Measurements from ENCODE around the gene NPB. TPM values are rescaled to one million over a fixed set of nuclear protein-coding genes. Genes with fewer than 3 reads are reported as not detected.

The NPB gene
- 0.58 and 2.6 TPM in 2 replicates for total RNA-seq

DNA sequence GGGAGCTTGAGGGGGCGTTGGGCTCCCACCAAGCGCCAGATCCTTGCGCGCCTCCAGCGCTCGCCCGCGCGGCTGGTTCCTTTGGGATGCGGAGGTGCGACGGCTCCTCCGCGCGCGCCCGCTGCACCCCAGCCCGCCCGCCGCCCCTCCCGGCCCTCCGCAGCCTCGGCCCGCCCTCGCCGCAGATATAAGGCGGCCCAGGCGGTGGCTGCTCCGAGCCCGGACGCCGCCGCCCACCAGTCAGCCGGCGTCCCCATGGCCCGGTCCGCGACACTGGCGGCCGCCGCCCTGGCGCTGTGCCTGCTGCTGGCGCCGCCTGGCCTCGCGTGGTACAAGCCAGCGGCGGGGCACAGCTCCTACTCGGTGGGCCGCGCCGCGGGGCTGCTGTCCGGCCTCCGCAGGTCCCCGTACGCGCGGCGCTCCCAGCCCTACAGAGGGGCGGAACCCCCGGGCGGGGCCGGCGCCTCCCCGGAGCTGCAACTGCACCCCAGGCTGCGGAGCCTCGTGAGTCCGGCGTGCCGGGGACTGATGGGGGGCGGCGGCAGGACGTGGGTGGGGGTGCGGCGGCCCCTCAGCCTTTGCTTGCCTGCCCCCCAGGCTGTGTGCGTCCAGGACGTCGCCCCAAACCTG is at the start of gene NPB:
NPB (plus strand) TSS at position 216 of the 630 bp plus-strand sequence; CDS start at position 256, 40 bp downstream.
- peak within 1 kb of the TSS; percentile 19 for H3K4me3 ChIP-seq (ENCODE audit: low read depth, low read length)
- TF ChIP-seq, protein P1, sequence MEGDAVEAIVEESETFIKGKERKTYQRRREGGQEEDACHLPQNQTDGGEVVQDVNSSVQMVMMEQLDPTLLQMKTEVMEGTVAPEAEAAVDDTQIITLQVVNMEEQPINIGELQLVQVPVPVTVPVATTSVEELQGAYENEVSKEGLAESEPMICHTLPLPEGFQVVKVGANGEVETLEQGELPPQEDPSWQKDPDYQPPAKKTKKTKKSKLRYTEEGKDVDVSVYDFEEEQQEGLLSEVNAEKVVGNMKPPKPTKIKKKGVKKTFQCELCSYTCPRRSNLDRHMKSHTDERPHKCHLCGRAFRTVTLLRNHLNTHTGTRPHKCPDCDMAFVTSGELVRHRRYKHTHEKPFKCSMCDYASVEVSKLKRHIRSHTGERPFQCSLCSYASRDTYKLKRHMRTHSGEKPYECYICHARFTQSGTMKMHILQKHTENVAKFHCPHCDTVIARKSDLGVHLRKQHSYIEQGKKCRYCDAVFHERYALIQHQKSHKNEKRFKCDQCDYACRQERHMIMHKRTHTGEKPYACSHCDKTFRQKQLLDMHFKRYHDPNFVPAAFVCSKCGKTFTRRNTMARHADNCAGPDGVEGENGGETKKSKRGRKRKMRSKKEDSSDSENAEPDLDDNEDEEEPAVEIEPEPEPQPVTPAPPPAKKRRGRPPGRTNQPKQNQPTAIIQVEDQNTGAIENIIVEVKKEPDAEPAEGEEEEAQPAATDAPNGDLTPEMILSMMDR (conservative IDR thresholded peaks at IDR 0.05; ENCODE audit: low read depth, low read length): no peak
- DNase-seq (ENCODE audit: low read depth): no peak

DNA sequence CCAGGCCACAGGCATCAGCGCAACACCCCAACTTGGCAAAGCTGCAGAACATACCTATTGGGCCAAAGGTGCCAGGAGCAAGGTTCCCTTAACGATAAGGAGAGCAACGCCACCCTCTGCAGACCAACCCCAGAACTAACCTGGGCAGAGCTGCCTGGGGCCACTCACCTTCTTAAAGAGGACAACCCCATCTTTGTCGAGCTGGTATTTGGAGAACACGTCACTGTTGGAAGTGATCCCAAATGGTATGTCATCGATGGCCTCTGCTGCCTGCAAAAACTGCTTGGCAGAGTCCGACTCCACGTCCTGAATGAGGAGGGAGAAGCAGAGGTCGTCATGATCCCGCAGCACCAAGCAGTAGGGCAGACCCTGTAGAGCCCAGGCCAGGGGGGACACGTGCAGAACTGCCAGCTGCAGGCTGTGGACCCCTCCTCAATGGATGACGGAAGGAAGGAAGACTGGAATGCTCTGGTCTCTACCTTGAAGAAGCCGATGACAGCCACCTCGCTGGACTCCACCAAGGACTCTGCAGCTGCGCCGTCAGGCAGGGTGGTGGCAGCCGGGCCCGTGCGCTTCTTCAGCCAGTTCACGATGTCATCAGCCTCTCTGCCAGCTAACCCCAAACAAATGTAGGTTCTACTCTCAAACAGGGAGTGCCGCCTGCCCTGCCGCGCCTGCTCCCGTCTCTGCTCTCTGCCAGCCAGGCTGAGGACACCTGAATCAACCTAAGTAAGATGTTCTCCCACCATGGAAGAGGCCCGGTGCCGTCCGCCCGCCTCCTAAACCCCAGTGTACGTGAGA is 46.9 kb upstream of the NPB start:
- no peak overlapping the region for H3K4me3 ChIP-seq (ENCODE audit: low read depth, low read length)
- no peak for DNase-seq (ENCODE audit: low read depth)
- TF ChIP-seq, protein P1 (conservative IDR thresholded peaks at IDR 0.05; ENCODE audit: low read depth, low read length): no peak

DNA sequence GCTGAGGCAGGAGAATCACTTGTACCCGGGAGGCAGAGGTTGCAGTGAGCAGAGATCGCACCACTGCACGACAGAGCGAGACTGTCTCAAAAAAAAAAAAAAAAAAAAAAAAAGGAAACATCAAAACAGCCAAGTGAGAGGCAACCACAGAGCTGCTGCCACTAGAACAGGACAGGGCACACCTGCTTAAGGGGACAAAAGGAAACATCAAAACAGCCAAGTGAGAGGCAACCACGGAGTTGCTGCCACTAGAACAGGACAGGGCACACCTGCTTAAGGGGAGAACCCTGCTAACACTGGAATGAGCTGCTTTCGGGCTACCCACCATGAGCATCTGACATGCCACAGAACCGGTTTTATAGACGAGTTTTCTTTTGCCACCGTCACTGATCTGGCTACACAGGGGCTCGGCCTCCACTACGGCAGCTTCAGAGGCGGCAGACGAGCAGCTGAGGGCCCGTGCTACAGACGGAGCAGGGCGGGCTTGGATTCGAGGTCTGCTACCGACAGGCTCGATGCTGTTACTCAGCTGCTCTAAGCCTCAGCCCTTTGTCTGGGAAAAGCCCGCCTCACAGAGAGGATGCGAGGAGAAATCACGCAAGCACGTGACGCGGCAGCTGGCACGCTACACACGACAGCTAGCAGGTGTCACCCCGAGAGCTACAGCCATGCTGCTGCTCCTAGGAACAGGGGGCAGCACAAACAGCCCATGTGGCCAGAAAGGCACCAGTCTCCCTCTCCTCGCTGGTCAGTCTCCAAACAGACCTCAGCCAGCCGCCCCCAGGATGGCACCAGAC is 43.7 kb upstream of the NPB start:
- TF ChIP-seq, protein P1 (conservative IDR thresholded peaks at IDR 0.05; ENCODE audit: low read depth, low read length): no peak
- DNase-seq (ENCODE audit: low read depth): no peak
- H3K4me3 ChIP-seq (ENCODE audit: low read depth, low read length): peak overlapping the region; percentile 93

DNA sequence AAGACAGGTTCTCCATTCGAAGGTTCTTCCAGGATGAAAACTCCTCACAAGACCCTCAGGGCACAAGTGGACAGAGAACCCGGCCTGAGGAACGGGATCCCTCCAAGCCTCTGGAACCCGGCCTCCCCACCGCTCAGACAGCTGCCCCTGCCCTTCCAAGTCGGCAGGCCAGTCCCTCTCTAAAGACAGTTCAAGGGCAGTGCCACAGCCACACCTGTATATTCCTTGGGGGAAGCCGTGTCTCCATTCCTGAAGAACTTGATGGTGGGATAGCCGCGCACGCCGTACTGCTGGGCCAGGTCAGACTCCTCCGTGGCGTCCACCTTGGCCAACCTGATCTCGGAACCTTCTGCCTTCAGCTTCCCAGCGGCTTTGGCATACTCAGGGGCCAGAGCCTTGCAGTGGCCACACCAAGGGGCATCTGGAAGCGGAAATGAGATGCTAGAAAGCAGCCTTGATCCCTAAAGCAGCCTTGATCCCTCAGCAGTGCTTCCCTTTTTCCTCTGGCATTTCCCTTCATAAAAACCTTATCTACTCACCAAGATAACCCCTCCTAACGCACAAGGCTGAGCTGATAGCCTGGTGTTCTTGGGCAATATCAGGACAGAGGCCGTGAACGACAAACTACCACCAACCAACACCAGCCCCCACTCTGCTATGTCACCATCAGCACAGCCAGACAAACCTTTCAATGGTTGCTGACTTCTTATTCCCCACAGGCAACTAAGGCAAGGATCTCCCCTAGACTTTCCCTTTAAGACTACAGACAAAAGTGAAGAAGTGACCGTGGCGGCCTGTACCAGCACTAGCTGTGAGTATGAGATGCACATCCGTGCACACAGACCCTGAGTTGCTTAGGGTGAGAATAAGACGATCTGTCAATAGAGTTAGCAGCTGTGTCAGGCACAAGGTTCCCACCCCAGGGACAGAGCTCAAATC is 42.8 kb upstream of the NPB start:
- peak overlapping the region; percentile 93 for H3K4me3 ChIP-seq (ENCODE audit: low read depth, low read length)
- no peak for DNase-seq (ENCODE audit: low read depth)
- TF ChIP-seq, protein P1 (conservative IDR thresholded peaks at IDR 0.05; ENCODE audit: low read depth, low read length): no peak

DNA sequence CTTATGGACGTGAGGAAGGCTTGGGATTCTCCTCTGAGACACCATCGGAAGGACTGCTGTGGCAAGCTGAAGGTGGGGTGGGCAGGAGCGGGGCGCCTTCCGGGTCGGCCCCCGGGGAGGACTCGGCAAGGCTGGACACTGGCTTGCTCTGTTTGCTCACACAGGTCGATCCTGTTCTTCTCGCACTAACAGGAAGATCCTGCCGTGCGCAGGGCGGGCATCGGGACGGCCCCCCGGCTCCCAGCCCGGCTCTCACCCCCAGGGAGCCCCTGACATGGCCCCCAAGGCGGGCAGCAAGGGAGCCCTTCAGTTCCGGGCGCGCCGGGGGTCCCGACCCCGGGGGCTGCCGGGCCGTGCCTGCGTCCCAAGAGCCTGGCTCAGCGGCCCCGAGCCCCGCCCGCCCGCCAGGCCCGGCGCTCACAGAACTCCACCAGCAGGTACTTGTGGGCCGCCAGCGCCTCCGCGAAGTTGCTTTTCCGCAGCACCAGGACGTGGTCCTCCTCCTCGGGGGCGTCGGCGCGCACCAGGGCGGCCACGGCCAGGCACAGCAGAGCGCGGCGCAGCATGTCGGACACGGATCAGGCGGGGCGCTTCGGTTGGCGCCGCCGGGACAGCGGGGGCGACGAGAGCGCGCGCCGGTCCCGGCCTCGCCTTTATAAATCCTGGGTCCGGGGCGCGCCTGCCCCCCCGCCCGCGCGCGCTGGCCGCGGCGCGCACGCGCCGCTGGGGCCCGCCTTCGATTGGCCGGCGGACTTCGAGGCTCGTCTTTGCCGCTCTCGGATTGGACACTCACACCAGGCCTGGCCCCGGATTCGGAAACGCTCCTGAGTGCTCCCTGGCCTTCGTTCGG is 41.9 kb upstream of the NPB start, which contains the start of gene P4HB:
P4HB (minus strand) TSS at position 630 of the 850 bp plus-strand sequence; CDS start at position 566, 64 bp downstream.
- TF ChIP-seq, protein P1 (conservative IDR thresholded peaks at IDR 0.05; ENCODE audit: low read depth, low read length): no peak
- no peak for DNase-seq (ENCODE audit: low read depth)
- H3K4me3 ChIP-seq (ENCODE audit: low read depth, low read length): peak within 1 kb of the TSS; percentile 93

Data from epithelial cell of proximal tubule (primary cell).